A549 treated with RU486 at 1 μM for 4 hours (cell line): ENCODE results near the gene ACSBG1. TPM values are rescaled to one million over a fixed set of nuclear protein-coding genes. Genes with fewer than 3 reads are reported as not detected.

Experiments used
- total RNA-seq: library from RNA; stranded (reverse); fragments of 200-300 nt; extraction: Qiagen RNA extraction; gene quantifications from 5 replicates; pipeline ENCODE4 v1.2.3, GENCODE V29; 2022; ENCODE audit warnings: low read depth

Gene ACSBG1, protein sequence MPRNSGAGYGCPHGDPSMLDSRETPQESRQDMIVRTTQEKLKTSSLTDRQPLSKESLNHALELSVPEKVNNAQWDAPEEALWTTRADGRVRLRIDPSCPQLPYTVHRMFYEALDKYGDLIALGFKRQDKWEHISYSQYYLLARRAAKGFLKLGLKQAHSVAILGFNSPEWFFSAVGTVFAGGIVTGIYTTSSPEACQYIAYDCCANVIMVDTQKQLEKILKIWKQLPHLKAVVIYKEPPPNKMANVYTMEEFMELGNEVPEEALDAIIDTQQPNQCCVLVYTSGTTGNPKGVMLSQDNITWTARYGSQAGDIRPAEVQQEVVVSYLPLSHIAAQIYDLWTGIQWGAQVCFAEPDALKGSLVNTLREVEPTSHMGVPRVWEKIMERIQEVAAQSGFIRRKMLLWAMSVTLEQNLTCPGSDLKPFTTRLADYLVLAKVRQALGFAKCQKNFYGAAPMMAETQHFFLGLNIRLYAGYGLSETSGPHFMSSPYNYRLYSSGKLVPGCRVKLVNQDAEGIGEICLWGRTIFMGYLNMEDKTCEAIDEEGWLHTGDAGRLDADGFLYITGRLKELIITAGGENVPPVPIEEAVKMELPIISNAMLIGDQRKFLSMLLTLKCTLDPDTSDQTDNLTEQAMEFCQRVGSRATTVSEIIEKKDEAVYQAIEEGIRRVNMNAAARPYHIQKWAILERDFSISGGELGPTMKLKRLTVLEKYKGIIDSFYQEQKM
- total RNA-seq = 0.12 to 0.39 TPM (median 0.15 TPM) in 4 of 5 replicates, not detected in the other

GRCh38 chr15:78234515-78235040, at the start of gene ACSBG1:
ACSBG1 (minus strand) TSS chr15:78234565; CDS start chr15:78234501, 64 bp downstream.

DNA sequence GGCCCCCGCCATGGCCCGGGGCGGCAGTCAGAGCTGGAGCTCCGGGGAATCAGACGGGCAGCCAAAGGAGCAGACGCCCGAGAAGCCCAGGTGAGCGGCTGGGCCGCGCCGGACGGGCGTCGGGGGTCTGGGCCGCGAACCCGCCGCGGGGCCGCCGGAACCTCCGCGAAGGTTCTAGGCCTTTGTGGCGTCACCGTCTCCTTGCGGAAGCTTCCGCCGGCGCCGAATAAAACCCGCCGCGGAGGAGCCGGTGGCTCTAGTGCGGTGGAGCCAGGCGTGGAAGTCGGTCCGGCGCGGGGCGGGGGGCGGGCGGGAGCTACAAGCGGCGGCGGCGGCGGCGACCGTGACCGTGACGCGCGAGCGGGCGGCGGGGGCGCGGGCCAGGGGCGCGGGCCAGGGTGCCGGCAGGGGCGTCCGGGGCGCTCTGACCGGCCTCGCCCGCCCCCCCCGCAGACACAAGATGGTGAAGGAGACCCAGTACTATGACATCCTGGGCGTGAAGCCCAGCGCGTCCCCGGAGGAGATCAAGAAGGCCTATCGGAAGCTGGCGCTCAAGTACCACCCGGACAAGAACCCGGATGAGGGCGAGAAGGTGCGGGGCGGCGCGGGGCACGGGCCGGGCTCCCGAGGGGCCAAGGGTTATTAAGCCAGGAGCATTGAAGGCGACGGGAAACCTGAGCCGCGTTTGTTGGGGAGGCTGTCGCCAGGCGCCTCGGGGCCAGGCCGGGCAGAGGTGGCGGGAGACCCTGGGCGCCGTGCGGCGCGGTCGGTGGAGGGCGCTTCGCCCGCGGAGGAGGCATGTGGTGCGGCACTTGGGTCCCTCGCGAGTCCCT, 30.2 kb upstream of the ACSBG1 start, which contains the start of gene DNAJA4:
Gene DNAJA4 (plus strand): TSS at position 259 of the 833 bp plus-strand sequence. CDS start 202 bp downstream, at position 461.

GRCh38 chr15:78149068-78149804, 85.1 kb downstream of the ACSBG1 start, which contains the start of gene IDH3A:
IDH3A (plus strand) TSS chr15:78149362; CDS start chr15:78149404, 42 bp downstream.

DNA sequence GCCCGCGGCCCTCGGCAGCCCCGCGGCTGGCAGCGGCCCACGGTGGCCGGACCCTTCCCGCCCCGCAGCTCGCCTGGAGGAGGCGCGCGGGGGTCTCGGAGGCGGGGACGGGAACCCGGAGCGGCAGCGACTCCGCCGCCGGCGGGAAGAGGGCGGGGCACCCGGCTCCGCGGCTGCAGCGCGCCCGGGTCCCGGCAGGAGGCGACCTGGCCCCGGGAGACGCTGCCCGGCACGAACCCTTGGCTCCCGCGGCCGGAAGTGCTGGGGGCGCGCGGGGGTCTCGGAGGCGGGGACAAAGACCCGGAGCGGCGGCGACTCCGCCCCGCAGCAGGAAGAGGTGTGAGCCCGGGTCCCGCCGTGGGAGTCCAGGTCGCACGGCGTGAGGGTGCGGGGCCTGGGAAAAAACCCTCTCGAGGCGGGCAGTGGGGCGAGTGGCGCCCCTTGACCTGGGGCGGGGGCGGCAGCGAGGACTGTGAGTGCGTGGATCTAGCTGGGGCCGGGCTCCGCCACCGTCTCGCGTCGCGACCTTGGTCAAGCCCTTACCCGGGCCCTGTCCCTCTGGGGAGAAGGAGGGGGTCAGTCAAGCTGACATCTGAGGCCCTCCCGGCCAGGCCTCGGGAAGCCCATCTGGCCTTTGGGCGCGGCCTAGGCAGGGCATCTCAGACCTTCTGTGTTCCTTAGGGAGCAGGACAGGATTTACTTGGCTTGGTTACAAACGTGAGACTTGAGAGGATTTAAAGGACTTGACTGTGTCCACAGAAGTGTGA, 102.9 kb downstream of the ACSBG1 start, which contains the start of gene CIB2:
Gene CIB2 (minus strand): TSS at position 151 of the 767 bp plus-strand sequence. CDS start 230 bp downstream, outside the sequence.

Other genes starting within 250 kb of the ACSBG1 start
- 10.7 to 15.8 TPM (median 13.3 TPM) in 5 replicates for gene TBC1D2B, start 156.9 kb downstream of the ACSBG1 start, total RNA-seq
- gene SH2D7, start 142.0 kb downstream of the ACSBG1 start, total RNA-seq = not detected in 5 replicates
- gene CIB2, start 103.1 kb downstream of the ACSBG1 start, total RNA-seq = 26.8 to 31.3 TPM (median 28.3 TPM) in 5 replicates
- 69.5 to 97.3 TPM (median 72.2 TPM) in 5 replicates for gene IDH3A, start 85.2 kb downstream of the ACSBG1 start, total RNA-seq
- 0.05 to 0.11 TPM in 2 of 5 replicates, not detected in the others for gene DNAJA4, start 30.0 kb upstream of the ACSBG1 start, total RNA-seq
- gene SKIC8, start 65.0 kb upstream of the ACSBG1 start, total RNA-seq = 80.2 to 111 TPM (median 89.2 TPM) in 5 replicates
- gene CRABP1, start 105.8 kb upstream of the ACSBG1 start, total RNA-seq = 1.5 to 2.0 TPM (median 1.8 TPM) in 5 replicates
- 31.4 to 44.9 TPM (median 43.1 TPM) in 5 replicates for gene IREB2, start 203.7 kb upstream of the ACSBG1 start, total RNA-seq